Renal cortical epithelial cell (primary cell): ENCODE measurements around the gene CCRL2. TPM values are rescaled to one million over a fixed set of nuclear protein-coding genes. Genes with fewer than 3 reads are reported as not detected.
"Not testable (repeated sequence)": the region's sequence is repeated elsewhere in the genome, so short reads cannot be mapped to it uniquely, and the experiment has no call there.

ENCODE experiments used
- DNase-seq: peaks from one replicate; pipeline ENCODE4 v3.0.0-alpha.2; 2011; ENCODE audit warnings: low read depth
- total RNA-seq: library from RNA; depleted of rRNA; stranded (reverse); fragments of >200 nt; gene quantifications from 2 replicates; pipeline ENCODE4 v1.2.3, GENCODE V29; 2014

CCRL2 gene
- total RNA-seq, 1 donor from 2014 or later, result not detected

GRCh38 chr3:46380471-46381221 is 26.4 kb upstream of the CCRL2 start:
- DNase-seq, result no peak

- no peak for DNase-seq
These were observed 25.4 kb upstream of the CCRL2 start for GRCh38 chr3:46381625-46382024.

GRCh38 chr3:46383211-46383950 is 23.7 kb upstream of the CCRL2 start:
- DNase-seq, result no peak

GRCh38 chr3:46383951-46384330 is 23.1 kb upstream of the CCRL2 start:
- DNase-seq, result no peak

- DNase-seq, result peak; percentile 64
These were observed 20.9 kb upstream of the CCRL2 start for GRCh38 chr3:46386205-46386604.

- not testable (repeated sequence) for DNase-seq
These were observed 18.2 kb upstream of the CCRL2 start for GRCh38 chr3:46388847-46389246.

GRCh38 chr3:46389306-46389705 is 17.8 kb upstream of the CCRL2 start:
- no peak for DNase-seq

GRCh38 chr3:46391526-46391925 is 15.5 kb upstream of the CCRL2 start:
- DNase-seq, result not testable (repeated sequence)

- DNase-seq, result no peak
These were observed 14.0 kb upstream of the CCRL2 start for GRCh38 chr3:46393011-46393410.

GRCh38 chr3:46393554-46394434 is 13.3 kb upstream of the CCRL2 start:
- no peak for DNase-seq

GRCh38 chr3:46395210-46395661 is 11.8 kb upstream of the CCRL2 start:
- peak; percentile 17 for DNase-seq

GRCh38 chr3:46395766-46396530 is 11.1 kb upstream of the CCRL2 start:
- no peak for DNase-seq

- no peak for DNase-seq
These were observed 9.9 kb upstream of the CCRL2 start for GRCh38 chr3:46397111-46397510.

- no peak for DNase-seq
These were observed 8.7 kb upstream of the CCRL2 start for GRCh38 chr3:46398186-46398955.

GRCh38 chr3:46399098-46399497 is 8.0 kb upstream of the CCRL2 start:
- no peak for DNase-seq

GRCh38 chr3:46399557-46399956 is 7.5 kb upstream of the CCRL2 start:
- no peak for DNase-seq

- DNase-seq, result no peak
These were observed 6.9 kb upstream of the CCRL2 start for GRCh38 chr3:46400000-46400734.

GRCh38 chr3:46400846-46401245 is 6.2 kb upstream of the CCRL2 start:
- DNase-seq, result no peak

- DNase-seq, result no peak
These were observed 5.5 kb upstream of the CCRL2 start for GRCh38 chr3:46401579-46401978.

- DNase-seq, result not testable (repeated sequence)
These were observed 4.2 kb upstream of the CCRL2 start for GRCh38 chr3:46402902-46403301.
